ENCODE data around the gene ZNF503. TPM values are rescaled to one million over a fixed set of nuclear protein-coding genes. Genes with fewer than 3 reads are reported as not detected.
A peak's percentile ranks its signal among the peaks of the same experiment; 100 is the strongest.

ZNF503 gene
- total RNA-seq, 1 donor from 2014 or later = 8.9 TPM

DNA sequence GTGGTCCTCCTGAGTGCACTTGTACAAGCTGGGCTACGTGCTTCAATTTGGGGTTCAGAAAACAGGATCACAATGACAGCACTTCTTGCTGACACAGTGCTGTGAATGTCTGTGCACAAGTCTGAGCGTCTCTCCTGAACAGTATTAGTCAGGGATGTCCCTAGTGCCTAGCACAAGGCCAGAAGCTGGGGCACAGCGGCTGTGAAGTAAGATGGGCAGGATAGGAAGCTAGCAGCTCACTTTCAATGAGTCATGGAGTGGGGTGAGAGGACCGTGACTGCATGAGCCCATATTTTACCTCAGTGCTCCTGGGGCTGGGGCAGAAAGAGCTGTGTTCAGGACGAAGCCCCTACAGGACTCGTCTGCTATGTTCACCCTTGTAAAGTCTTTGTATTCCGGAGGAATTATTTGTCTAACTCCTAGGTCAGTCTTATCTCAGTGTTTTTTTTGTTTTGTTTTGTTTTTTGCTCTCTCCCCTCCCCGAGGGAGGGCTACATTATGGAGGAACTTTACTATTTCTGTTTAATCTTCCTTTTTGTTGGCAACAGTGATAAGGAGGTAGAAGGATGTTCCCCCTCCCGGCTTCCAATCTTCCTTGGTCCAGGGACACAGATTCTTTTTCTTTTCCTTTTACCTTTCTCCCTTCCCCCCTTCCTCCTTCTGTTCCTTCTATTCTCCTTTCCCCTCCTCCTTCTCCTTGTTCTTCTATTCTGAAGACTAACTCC lies 27.0 kb upstream of the ZNF503 start:
- TF ChIP-seq, protein P1, sequence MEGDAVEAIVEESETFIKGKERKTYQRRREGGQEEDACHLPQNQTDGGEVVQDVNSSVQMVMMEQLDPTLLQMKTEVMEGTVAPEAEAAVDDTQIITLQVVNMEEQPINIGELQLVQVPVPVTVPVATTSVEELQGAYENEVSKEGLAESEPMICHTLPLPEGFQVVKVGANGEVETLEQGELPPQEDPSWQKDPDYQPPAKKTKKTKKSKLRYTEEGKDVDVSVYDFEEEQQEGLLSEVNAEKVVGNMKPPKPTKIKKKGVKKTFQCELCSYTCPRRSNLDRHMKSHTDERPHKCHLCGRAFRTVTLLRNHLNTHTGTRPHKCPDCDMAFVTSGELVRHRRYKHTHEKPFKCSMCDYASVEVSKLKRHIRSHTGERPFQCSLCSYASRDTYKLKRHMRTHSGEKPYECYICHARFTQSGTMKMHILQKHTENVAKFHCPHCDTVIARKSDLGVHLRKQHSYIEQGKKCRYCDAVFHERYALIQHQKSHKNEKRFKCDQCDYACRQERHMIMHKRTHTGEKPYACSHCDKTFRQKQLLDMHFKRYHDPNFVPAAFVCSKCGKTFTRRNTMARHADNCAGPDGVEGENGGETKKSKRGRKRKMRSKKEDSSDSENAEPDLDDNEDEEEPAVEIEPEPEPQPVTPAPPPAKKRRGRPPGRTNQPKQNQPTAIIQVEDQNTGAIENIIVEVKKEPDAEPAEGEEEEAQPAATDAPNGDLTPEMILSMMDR (IDR thresholded peaks at IDR 0.05; ENCODE audit: unreplicated experiment) = no peak
- Mint-ChIP-seq H3K27me3 (ENCODE audit: unreplicated experiment) (peaks cover 6% of the 10 kb centered on the region), H3K4me1 (ENCODE audit: unreplicated experiment) (peaks cover 46% of the 10 kb centered on the region), H3K4me3 (ENCODE audit: unreplicated experiment) (peak overlapping the region; percentile 70), H3K9me3 (ENCODE audit: unreplicated experiment) (no peaks in the 10 kb centered on the region), H3K27ac (ENCODE audit: unreplicated experiment) (peak overlapping the region; percentile 49), H3K36me3 (ENCODE audit: low read depth, unreplicated experiment) (no peaks in the 10 kb centered on the region)
- no peak for DNase-seq (ENCODE audit: low spot score)

DNA sequence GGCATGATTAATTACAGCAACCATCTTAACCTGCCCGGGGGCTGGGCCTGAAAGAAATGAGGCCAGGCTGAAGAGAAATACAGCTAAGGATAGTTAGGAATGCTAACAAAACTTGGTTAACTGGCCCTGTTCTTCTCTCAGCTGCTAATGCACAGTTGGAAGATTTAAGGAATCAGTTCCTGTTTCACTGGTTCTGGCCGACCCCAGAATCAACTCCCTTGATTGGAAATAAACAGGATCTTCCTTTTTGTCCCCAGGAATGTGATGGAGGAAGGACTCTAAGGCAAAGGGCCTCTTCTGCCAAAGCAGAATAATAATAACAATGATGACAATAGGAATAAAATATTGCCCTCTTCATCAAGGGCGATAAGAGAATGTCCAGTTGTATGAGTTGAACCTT lies 26.4 kb upstream of the ZNF503 start:
- Mint-ChIP-seq H3K36me3 (ENCODE audit: low read depth, unreplicated experiment) (no peaks in the 10 kb centered on the region), H3K4me1 (ENCODE audit: unreplicated experiment) (peaks cover 40% of the 10 kb centered on the region), H3K27ac (ENCODE audit: unreplicated experiment) (peak overlapping the region; percentile 49), H3K9me3 (ENCODE audit: unreplicated experiment) (no peaks in the 10 kb centered on the region), H3K27me3 (ENCODE audit: unreplicated experiment) (peaks cover 8% of the 10 kb centered on the region), H3K4me3 (ENCODE audit: unreplicated experiment) (peak overlapping the region; percentile 70)
- no peak for DNase-seq (ENCODE audit: low spot score)
- TF ChIP-seq, protein P1 (IDR thresholded peaks at IDR 0.05; ENCODE audit: unreplicated experiment) = no peak

DNA sequence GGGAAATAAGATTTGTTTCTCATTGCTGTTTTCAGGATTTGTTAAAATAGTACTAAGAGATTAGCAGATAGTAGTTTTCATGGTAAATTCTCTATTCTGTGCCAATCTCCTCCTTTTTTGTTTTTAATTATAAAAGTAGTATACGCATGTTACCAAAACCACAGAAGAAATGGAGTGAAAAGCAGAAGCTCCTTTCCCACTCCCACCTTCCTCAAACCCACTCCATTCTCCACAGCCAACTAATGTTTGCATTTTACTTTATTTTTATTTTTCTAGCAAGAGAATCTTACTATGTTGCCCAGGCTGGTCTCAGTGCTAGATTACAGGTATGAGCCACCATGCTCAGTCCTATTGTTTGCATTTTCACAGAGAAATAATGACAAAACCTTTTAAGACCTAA lies 25.3 kb upstream of the ZNF503 start:
- H3K27me3 Mint-ChIP-seq (ENCODE audit: unreplicated experiment) = peaks cover 7% of the 10 kb centered on the region
- H3K9me3 Mint-ChIP-seq (ENCODE audit: unreplicated experiment) = no peaks in the 10 kb centered on the region

DNA sequence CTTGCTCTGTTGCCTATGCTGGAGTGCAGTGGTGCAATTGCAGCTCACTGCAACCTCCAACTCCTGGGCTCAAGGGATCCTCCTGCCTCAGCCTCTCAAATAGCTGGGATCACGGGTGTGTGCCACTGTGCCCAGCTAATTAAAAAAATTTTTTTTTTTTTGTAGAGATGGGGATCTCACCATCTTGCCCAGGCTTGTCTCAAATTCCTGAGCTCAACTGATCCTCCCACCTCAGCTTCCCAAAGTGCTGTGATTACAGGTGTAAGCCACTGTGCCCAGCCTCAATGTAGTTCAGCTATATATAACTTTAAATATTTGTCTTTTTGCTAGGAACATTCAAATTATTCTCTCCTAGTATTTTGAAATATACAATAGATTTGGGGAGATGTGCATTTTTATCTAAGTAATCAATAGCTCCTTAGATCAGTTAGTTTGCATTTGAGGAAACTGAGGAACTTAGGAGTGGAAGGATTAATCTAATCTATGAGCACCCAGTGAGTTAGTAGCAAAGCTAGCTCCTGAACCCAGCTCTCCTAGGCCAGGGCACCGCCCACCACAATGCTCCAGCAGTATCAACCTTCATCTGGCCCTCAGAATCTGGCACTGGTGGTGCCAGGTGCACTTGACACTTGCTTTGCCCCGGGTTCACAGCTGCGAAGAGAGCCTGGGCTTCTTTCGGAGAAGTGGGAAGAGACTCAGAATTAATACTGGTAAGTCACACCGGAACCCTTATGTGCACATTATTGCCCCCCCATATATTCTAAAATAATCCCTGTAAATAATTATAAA lies 23.9 kb upstream of the ZNF503 start:
- Mint-ChIP-seq H3K27me3 (ENCODE audit: unreplicated experiment) (peaks cover 7% of the 10 kb centered on the region), H3K27ac (ENCODE audit: unreplicated experiment) (no peak overlapping the region)
- TF ChIP-seq, protein P1 (IDR thresholded peaks at IDR 0.05; ENCODE audit: unreplicated experiment) = no peak

More for the DNA sequence above, 25.3 kb upstream of the ZNF503 start:
- H3K27ac Mint-ChIP-seq (ENCODE audit: unreplicated experiment) = no peak overlapping the region
- no peaks in the 10 kb centered on the region for H3K36me3 Mint-ChIP-seq (ENCODE audit: low read depth, unreplicated experiment)
- no peak for DNase-seq (ENCODE audit: low spot score)
- TF ChIP-seq, protein P1 (IDR thresholded peaks at IDR 0.05; ENCODE audit: unreplicated experiment) = no peak
- H3K4me3 Mint-ChIP-seq (ENCODE audit: unreplicated experiment) = no peak overlapping the region
- peaks cover 31% of the 10 kb centered on the region for H3K4me1 Mint-ChIP-seq (ENCODE audit: unreplicated experiment)

DNA sequence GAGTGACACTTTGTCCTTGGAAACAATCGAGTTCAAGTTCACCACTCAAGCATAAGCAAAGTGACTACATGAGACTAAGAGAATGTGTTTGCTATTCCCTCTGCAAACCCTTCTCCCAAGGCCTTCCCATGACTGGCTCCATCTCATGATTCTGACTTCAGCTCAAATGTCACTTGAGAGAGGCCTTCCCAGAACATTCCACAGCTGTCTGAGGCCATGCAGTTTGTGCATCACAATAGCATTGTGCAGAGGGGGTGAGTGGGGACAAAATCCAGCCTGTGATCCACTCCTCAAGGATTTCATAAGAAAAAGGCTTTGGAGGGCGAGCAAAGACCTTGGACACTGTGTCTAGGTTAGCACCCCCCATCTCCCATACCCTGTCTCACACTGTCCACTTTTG lies 23.0 kb upstream of the ZNF503 start:
- H3K27me3 Mint-ChIP-seq (ENCODE audit: unreplicated experiment) = peaks cover 9% of the 10 kb centered on the region
- TF ChIP-seq, protein P1 (IDR thresholded peaks at IDR 0.05; ENCODE audit: unreplicated experiment) = no peak
- no peak overlapping the region for H3K27ac Mint-ChIP-seq (ENCODE audit: unreplicated experiment)
- no peak overlapping the region for H3K4me3 Mint-ChIP-seq (ENCODE audit: unreplicated experiment)
- no peaks in the 10 kb centered on the region for H3K36me3 Mint-ChIP-seq (ENCODE audit: low read depth, unreplicated experiment)
- DNase-seq (ENCODE audit: low spot score) = no peak
- H3K4me1 Mint-ChIP-seq (ENCODE audit: unreplicated experiment) = peaks cover 20% of the 10 kb centered on the region
- no peaks in the 10 kb centered on the region for H3K9me3 Mint-ChIP-seq (ENCODE audit: unreplicated experiment)

More for the DNA sequence above, 23.9 kb upstream of the ZNF503 start:
- Mint-ChIP-seq H3K9me3 (ENCODE audit: unreplicated experiment) (no peaks in the 10 kb centered on the region), H3K36me3 (ENCODE audit: low read depth, unreplicated experiment) (no peaks in the 10 kb centered on the region), H3K4me1 (ENCODE audit: unreplicated experiment) (peaks cover 28% of the 10 kb centered on the region), H3K4me3 (ENCODE audit: unreplicated experiment) (no peak overlapping the region)
- DNase-seq (ENCODE audit: low spot score) = no peak
